Central memory CD4-positive, alpha-beta T cell (primary cell): ENCODE data around the gene NVL.
"Not testable (repeated sequence)": the region's sequence is repeated elsewhere in the genome, so short reads cannot be mapped to it uniquely, and the experiment has no call there.

Experiments
- DNase-seq: peaks from one replicate; pipeline ENCODE4 v3.0.0; 2022
- total RNA-seq, 3 experiments: gene quantifications; one replicate each; lab custom pipeline; 2026; lab: John Stamatoyannopoulos, UW

Gene NVL
- 38.9 to 52.1 (median 41.7) reads per million in 3 experiments for total RNA-seq

- peak; percentile 78 for DNase-seq
Observed at GRCh38 chr1:224329842-224330753, at the start of gene NVL. NVL (minus strand) TSS chr1:224330172; CDS start chr1:224330127, 45 bp downstream.

GRCh38 chr1:224378855-224379631, 49.1 kb upstream of the NVL start:
- DNase-seq, result no peak

GRCh38 chr1:224377676-224378006, 47.7 kb upstream of the NVL start:
- DNase-seq, result no peak

- no peak for DNase-seq
Observed at GRCh38 chr1:224375059-224375458, 45.1 kb upstream of the NVL start.

- DNase-seq, result no peak
Observed at GRCh38 chr1:224373008-224373590, 43.1 kb upstream of the NVL start.

- DNase-seq, result no peak
Observed at GRCh38 chr1:224368409-224368808, 38.4 kb upstream of the NVL start.

GRCh38 chr1:224359207-224359606, 29.2 kb upstream of the NVL start:
- no peak for DNase-seq

- DNase-seq, result no peak
Observed at GRCh38 chr1:224358237-224358636, 28.3 kb upstream of the NVL start.

GRCh38 chr1:224357626-224358124, 27.7 kb upstream of the NVL start:
- DNase-seq, result no peak

GRCh38 chr1:224356685-224357625, 27.0 kb upstream of the NVL start, which contains the start of gene CNIH4:
CNIH4 (plus strand) TSS chr1:224356879; CDS start chr1:224356925, 46 bp downstream.
- peak; percentile 94 for DNase-seq

GRCh38 chr1:224353975-224354925, 24.3 kb upstream of the NVL start:
- DNase-seq, result no peak

- not testable (repeated sequence) for DNase-seq
Observed at GRCh38 chr1:224352436-224353085, 22.6 kb upstream of the NVL start.

GRCh38 chr1:224349716-224350115, 19.7 kb upstream of the NVL start:
- DNase-seq, result not testable (repeated sequence)

- peak; percentile 21 for DNase-seq
Observed at GRCh38 chr1:224348137-224348536, 18.2 kb upstream of the NVL start.

- DNase-seq, result no peak
Observed at GRCh38 chr1:224343679-224344078, 13.7 kb upstream of the NVL start.

- DNase-seq, result peak; percentile 30
Observed at GRCh38 chr1:224340453-224341384, 10.7 kb upstream of the NVL start.

GRCh38 chr1:224339442-224340033, 9.6 kb upstream of the NVL start:
- no peak for DNase-seq

GRCh38 chr1:224338150-224338838, 8.3 kb upstream of the NVL start:
- DNase-seq, result no peak
